ENCODE measurements around the gene MAN1A2. TPM values are rescaled to one million over a fixed set of nuclear protein-coding genes. Genes with fewer than 3 reads are reported as not detected.

MAN1A2 gene
- total RNA-seq, 4 donors from 2014 or later, result 28.9 to 46.2 (median 35.0) TPM

GRCh38 chr1:117479086-117479485 lies 111.8 kb downstream of the MAN1A2 start:
- DNase-seq (ENCODE audit: low spot score in 2 of 2), result no peak
- no peak overlapping the region for H3K27ac ChIP-seq
- no peak for TF ChIP-seq POLR2AphosphoS5 (IDR thresholded peaks at IDR 0.05)
- TF ChIP-seq, protein P1, sequence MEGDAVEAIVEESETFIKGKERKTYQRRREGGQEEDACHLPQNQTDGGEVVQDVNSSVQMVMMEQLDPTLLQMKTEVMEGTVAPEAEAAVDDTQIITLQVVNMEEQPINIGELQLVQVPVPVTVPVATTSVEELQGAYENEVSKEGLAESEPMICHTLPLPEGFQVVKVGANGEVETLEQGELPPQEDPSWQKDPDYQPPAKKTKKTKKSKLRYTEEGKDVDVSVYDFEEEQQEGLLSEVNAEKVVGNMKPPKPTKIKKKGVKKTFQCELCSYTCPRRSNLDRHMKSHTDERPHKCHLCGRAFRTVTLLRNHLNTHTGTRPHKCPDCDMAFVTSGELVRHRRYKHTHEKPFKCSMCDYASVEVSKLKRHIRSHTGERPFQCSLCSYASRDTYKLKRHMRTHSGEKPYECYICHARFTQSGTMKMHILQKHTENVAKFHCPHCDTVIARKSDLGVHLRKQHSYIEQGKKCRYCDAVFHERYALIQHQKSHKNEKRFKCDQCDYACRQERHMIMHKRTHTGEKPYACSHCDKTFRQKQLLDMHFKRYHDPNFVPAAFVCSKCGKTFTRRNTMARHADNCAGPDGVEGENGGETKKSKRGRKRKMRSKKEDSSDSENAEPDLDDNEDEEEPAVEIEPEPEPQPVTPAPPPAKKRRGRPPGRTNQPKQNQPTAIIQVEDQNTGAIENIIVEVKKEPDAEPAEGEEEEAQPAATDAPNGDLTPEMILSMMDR (IDR thresholded peaks at IDR 0.05), result no peak
- TF ChIP-seq EP300 (IDR thresholded peaks at IDR 0.05), result no peak
- TF ChIP-seq POLR2A (IDR thresholded peaks at IDR 0.05), result no peak

DNA sequence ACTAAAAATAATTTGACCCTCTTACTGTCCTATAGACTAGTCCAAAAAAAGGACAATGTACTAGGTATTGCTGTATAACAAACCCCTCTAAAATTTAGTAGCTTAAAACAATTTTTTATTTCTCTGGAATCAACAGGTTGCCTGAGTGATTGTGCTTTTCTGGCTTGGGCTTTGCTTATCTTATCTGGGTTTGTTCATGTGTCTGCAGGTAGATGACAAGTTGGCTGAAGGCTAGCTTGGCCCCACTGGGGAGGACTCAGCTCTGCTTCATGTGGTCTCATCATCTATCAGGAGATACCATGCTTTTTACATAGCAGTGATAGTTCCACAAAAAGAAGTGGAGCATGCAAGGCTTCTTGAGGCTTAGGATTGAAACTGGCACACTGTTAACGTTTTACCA lies 114.2 kb downstream of the MAN1A2 start:
- 83% methylated on average over 1 of the region's 1 CpG for WGBS
- no peaks in the 10 kb centered on the region for H3K27me3 ChIP-seq
- no peaks in the 10 kb centered on the region for H3K9me3 ChIP-seq
- no peak for DNase-seq (ENCODE audit: low spot score in 2 of 2)
- TF ChIP-seq POLR2A (IDR thresholded peaks at IDR 0.05) (no peak), EP300 (IDR thresholded peaks at IDR 0.05) (no peak), POLR2AphosphoS5 (IDR thresholded peaks at IDR 0.05) (no peak)
- TF ChIP-seq, protein P1 (IDR thresholded peaks at IDR 0.05), result no peak
- peaks cover 5% of the 10 kb centered on the region for H3K36me3 ChIP-seq
- H3K4me3 ChIP-seq, result no peak overlapping the region
- no peak overlapping the region for H3K27ac ChIP-seq
- H3K4me1 ChIP-seq, result no peaks in the 10 kb centered on the region

More at GRCh38 chr1:117479086-117479485, 111.8 kb downstream of the MAN1A2 start:
- no peak overlapping the region for H3K4me3 ChIP-seq
- peaks cover 5% of the 10 kb centered on the region for H3K36me3 ChIP-seq
- no peaks in the 10 kb centered on the region for H3K27me3 ChIP-seq
- no peaks in the 10 kb centered on the region for H3K9me3 ChIP-seq
- no peaks in the 10 kb centered on the region for H3K4me1 ChIP-seq

GRCh38 chr1:117493906-117494305 lies 126.7 kb downstream of the MAN1A2 start:
- no peaks in the 10 kb centered on the region for H3K4me1 ChIP-seq
- 78% methylated on average over 2 of the region's 2 CpGs for WGBS
- H3K4me3 ChIP-seq, result no peak overlapping the region
- TF ChIP-seq, protein P1 (IDR thresholded peaks at IDR 0.05), result no peak
- no peak for TF ChIP-seq POLR2AphosphoS5 (IDR thresholded peaks at IDR 0.05)
- no peak for TF ChIP-seq EP300 (IDR thresholded peaks at IDR 0.05)
- TF ChIP-seq POLR2A (IDR thresholded peaks at IDR 0.05), result no peak
- no peak for DNase-seq (ENCODE audit: low spot score in 2 of 2)
- H3K27ac ChIP-seq, result no peak overlapping the region
- peaks cover 10% of the 10 kb centered on the region for H3K36me3 ChIP-seq
- H3K9me3 ChIP-seq, result no peaks in the 10 kb centered on the region
- no peaks in the 10 kb centered on the region for H3K27me3 ChIP-seq

GRCh38 chr1:117495068-117495467 lies 127.8 kb downstream of the MAN1A2 start:
- no peak for TF ChIP-seq EP300 (IDR thresholded peaks at IDR 0.05)
- no peak for TF ChIP-seq POLR2AphosphoS5 (IDR thresholded peaks at IDR 0.05)
- TF ChIP-seq, protein P1 (IDR thresholded peaks at IDR 0.05), result no peak
- TF ChIP-seq POLR2A (IDR thresholded peaks at IDR 0.05), result no peak
- no peak for DNase-seq (ENCODE audit: low spot score in 2 of 2)
- Histone ChIP-seq H3K4me3 (no peak overlapping the region), H3K27ac (no peak overlapping the region), H3K36me3 (peaks cover 18% of the 10 kb centered on the region), H3K27me3 (no peaks in the 10 kb centered on the region), H3K9me3 (no peaks in the 10 kb centered on the region), H3K4me1 (no peaks in the 10 kb centered on the region)
- 97% methylated on average over 1 of the region's 1 CpG for WGBS

DNA sequence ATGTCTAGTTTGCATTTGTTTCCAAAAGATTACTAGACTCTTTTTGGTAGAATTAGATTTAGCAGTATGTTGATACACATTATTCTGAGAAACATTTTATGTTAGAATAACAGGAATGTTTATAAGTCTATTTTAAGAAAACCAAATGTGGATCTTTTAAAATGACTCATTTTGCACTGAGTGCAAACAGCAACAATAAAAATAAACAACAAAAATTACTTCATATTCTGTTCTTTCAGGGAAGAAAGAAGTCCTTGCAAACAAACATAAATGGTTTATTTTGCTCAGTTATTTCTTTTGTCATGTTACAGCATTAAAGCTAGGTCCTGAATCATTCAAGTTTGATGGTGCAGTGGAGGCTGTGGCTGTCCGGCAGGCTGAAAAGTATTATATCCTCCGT lies 131.8 kb downstream of the MAN1A2 start:
- no peak overlapping the region for H3K4me3 ChIP-seq
- H3K9me3 ChIP-seq, result no peaks in the 10 kb centered on the region
- no peak for TF ChIP-seq EP300 (IDR thresholded peaks at IDR 0.05)
- TF ChIP-seq POLR2AphosphoS5 (IDR thresholded peaks at IDR 0.05), result no peak
- TF ChIP-seq POLR2A (IDR thresholded peaks at IDR 0.05), result no peak
- TF ChIP-seq, protein P1 (IDR thresholded peaks at IDR 0.05), result no peak
- WGBS, result 97% methylated on average over 2 of the region's 2 CpGs
- no peaks in the 10 kb centered on the region for H3K27me3 ChIP-seq
- no peak for DNase-seq (ENCODE audit: low spot score in 2 of 2)
- peaks cover 30% of the 10 kb centered on the region for H3K36me3 ChIP-seq
- no peak overlapping the region for H3K27ac ChIP-seq
- no peaks in the 10 kb centered on the region for H3K4me1 ChIP-seq
